Endometrial microvascular endothelial cells (primary cell): ENCODE data around the gene PBX3. TPM values are rescaled to one million over a fixed set of nuclear protein-coding genes. Genes with fewer than 3 reads are reported as not detected.
"Not testable (repeated sequence)": the region's sequence is repeated elsewhere in the genome, so short reads cannot be mapped to it uniquely, and the experiment has no call there.

ENCODE experiments used
- in situ Hi-C: cut with HindIII; loops from 2 replicates; pipeline ENCODE4 v1.10.0; 2017; ENCODE audit warnings: low sequenced_read_pairs, low pct_unique_long_range_greater_than_20kb; ENCODE audit errors: inconsistent ontology term
- total RNA-seq: library from RNA; depleted of rRNA; stranded (reverse); fragments of >200 nt; gene quantifications from one replicate; pipeline ENCODE4 v1.2.3, GENCODE V29; 2015; ENCODE audit errors: inconsistent ontology term

The PBX3 gene
- total RNA-seq, 1 donor from 2014 or later, result 18.5 TPM

DNA sequence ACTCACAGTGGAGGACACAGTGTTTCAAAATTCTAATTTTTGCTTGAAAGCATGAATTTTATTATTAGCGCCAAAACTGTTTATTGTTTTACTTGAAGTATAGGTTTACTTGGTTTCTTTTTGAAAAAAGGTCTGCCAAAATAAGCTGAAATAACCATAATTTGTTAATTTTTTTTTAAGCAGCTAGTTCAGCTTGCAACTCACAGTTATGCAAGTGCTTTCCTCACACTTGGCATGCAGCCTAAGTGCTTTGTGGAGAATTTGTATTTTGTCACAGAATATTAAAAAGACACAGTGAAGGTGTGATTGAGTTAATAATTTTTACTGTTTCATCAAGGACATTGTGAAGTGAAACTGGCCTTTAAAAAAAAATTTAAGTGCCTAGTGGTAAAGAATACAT lies 21.6 kb downstream of the PBX3 start:
- in situ Hi-C loops, result no loop called here

DNA sequence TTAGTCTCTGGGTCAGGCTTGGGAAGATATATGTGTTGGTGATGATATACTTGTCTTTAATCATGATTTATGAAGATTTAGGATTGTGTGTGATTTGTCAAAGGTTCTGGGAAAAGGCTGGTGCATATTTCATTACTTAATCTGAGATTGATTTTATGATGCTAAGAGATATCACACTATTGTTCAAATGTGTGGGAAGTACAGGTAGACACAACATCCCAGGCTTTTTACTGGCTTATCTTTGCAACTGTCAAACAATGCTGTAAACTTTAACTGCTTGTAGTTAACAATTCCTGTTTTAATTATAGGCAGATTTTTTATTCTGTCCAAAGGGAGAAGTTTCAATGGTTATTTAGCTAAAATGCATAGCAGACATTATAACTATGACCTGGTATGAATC lies 23.9 kb downstream of the PBX3 start:
- in situ Hi-C loops, result no loop called here

DNA sequence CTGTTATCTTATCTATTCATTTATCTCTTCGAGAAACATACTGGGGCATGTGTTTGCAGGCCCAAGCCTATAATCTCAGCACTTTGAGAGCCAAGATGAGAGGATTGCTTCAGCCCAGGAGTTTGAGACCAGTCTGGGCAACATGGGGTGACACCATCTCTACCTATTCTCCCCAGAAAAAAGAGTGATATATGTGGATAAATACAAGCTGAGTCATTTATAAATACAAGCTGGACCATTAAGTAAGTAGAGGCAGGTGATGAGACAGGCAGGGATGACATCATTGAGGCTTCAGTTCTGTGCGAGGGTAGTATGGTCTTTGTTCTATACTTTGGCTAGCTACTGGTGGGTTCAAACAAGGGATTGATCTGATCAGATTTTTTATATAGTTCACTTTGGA lies 25.6 kb downstream of the PBX3 start:
- in situ Hi-C loops, result no loop called here

- in situ Hi-C loops, result no loop called here
Measured at GRCh38 chr9:125774106-125774505, 26.9 kb downstream of the PBX3 start.

- in situ Hi-C loops, result not testable (repeated sequence)
Measured at GRCh38 chr9:125776789-125777188, 29.6 kb downstream of the PBX3 start.

DNA sequence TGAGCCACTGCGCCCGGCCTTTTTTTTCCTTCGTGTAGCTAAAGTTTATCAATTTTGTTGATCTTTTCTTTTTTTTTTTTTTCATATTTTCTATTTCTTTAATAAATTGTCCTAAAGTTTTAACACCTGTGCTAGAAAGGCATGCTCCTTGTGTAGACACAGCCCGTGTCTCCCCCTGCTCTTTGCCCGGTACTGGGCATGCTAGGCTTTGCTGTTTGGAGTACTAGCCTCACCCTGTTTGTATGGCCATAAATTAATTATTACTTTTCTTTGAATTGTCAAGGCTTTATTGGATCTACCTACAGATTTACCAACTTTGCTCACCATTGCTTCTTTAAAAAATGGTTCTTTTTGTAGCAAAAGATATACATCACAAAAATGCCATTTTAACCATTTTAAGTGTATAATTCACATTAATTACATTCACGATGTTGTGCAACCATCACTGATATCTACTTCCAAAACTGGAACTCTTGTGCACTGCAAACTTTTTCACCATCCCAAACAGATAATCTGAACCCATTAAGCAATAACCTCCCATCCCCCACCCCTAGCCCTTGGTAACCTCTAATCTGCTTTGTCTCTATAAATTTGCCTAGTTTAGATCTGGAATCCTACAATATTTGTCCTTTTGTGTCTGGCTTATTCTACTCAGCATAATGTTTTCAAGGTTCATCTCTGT lies 31.5 kb downstream of the PBX3 start:
- in situ Hi-C loops, result not testable (repeated sequence)

DNA sequence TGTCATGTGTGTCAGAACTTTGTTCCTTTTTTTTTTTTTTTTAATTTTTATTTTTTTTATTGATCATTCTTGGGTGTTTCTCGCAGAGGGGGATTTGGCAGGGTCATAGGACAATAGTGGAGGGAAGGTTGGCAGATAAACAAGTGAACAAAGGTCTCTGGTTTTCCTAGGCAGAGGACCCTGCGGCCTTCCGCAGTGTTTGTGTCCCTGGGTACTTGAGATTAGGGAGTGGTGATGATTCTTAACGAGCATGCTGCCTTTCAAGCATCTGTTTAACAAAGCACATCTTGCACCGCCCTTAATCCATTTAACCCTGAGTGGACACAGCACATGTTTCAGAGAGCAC lies 32.0 kb downstream of the PBX3 start:
- in situ Hi-C loops, result not testable (repeated sequence)

- in situ Hi-C loops, result no loop called here
Measured at GRCh38 chr9:125782718-125783117, 35.5 kb downstream of the PBX3 start.

DNA sequence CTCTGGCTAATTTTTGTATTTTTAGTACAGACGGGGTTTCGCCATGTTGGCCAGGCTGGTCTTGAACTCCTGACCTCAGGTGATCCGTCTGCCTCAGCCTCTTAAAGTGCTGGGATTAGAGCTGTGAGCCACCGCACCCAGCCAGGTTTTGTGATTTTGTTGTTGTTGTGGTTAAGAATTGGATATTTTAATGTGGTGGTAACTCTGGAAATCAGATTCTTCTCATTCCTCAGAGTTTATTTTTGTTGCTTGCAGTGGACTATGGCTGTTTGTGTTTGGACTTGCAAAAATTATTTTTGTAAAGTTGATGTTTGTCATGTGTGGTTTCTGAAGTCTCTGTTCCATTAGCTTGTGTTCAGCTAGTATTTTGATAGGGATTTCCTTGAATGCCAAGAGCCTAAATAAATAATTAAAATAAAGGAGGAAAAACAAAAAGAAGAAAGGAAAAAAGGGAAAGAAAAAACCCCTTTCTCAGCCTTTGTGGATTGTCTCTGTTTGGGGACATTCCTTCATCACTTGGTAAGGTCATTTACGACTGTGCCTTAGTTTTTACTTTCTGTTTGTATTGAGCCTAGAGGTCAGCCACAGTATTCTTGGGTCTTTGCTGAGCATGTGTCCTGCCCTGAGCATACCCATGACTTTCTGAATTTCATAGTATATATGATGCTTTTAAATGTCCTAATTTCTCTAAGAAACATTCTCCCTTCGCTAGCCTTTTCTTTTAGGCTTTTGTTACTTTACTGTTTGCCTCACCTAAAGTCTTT lies 37.3 kb downstream of the PBX3 start:
- in situ Hi-C loops, result no loop called here

DNA sequence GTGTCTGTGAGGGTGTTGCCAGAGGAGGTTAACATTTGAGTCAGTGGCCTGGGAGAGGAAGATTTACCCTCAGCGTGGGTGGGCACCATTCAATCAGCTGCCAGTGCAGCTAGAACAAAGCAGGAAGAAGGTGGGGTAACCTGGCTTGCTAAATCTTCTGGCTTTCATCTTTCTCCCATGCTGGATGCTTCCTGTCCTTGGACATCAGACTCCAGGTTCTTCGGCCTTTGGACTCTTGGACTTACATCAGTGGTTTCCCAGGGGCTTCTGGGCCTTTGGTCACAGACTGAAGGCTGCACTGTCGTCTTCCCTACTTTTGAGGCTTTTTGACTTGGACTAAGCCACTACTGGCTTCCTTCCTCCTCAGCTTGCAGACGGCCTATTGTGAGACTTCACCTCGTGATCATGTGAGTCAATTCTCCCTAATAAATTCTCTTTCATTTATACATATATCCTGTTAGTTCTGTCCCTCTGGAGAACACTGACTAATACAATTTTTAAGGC lies 38.1 kb downstream of the PBX3 start:
- in situ Hi-C loops, result no loop called here

GRCh38 chr9:125787715-125788114 lies 40.5 kb downstream of the PBX3 start:
- in situ Hi-C loops, result no loop called here

- in situ Hi-C loops, result no loop called here
Measured at GRCh38 chr9:125789196-125789595, 42.0 kb downstream of the PBX3 start.

DNA sequence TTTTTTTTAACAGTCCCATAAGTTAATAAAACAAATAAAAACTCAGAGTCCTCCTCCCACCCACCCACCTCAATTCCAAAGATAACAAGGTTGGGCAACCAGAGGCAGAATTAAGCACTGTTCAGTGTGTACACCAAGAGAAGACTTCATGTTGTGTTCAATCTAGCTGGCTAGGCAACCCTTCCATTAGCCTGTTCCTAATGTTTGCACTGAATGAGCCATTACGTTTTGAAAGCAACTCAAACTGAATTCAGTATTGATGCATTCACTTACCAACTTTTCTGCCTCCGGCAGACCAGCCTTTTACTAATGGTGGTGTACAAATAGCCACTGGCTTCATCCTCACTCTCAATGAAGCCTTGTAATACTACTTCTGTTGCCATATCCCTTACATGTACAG lies 47.5 kb downstream of the PBX3 start:
- in situ Hi-C loops, result no loop called here

DNA sequence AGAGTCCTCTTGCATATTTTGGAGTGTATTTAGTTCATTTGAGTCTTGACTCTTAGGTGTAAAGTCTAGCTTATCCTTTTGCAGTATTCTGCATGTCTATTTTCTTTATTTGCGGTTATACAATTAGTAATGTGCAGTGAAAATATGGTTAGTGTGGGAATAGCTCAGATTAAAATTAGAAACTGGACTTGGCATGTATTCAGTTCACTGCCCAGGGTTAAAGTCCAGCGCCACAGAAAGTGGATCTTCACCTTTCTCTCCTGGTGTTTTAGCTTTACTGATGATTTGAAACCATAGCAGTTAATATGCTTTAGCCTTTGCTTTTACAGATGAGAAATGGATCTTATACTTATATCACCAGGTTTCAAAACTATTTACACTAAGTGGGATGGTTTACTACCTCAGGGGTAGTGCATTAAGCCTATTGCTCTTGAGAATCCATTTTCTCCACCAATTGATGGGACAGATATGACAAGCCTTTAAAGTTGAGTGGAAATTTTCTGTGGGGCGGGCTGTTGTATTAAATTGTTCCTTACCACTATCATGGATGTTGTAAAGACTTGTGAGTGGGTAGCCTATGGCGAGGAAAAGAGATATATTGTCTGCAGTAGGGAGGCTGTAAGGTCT lies 48.9 kb downstream of the PBX3 start:
- in situ Hi-C loops, result no loop called here

GRCh38 chr9:125797930-125798329 lies 50.8 kb downstream of the PBX3 start:
- in situ Hi-C loops, result no loop called here

DNA sequence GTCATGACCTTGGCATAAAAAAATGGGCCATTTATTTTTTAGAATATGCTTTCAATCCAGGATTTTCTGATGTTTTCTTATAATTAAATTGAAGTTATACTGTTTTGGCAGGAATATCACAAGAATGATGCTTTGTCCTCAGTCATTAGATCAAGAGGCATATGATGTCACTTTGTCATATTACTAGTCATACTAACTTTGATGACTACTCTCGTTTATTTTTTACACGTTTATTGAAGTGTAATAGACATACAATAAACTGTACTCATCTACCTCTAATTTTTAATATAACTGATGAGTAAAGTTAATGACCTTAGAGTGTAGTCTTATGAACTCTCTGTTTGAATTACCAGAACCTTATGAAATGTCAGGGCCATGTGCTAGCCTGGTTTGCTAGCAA lies 56.4 kb downstream of the PBX3 start:
- in situ Hi-C loops, result no loop called here

- in situ Hi-C loops, result no loop called here
Measured at GRCh38 chr9:125805057-125805456, 57.9 kb downstream of the PBX3 start.

DNA sequence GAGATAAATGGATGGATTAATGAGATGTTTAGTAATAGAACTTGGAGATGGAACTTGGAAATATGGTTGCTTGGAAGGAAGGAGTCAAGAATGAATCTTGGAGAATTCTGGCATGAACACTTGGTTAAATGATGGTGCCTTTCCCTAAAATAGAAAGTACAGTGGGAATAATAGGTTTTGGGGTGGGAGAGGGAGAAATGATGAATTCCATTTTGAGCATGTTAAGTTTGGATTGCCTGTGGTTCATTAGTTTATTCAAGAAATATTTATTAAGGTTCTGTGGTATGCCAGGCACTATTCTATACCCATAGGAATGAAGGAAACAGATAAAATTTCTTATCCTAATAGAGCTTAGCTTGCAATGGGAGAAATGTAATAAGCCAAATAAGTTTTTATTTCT lies 58.4 kb downstream of the PBX3 start:
- in situ Hi-C loops, result no loop called here

GRCh38 chr9:125807079-125807478 lies 59.9 kb downstream of the PBX3 start:
- in situ Hi-C loops, result no loop called here

GRCh38 chr9:125810161-125810560 lies 63.0 kb downstream of the PBX3 start:
- in situ Hi-C loops, result no loop called here
